Fibroblast of peridontal ligament (primary cell): ENCODE measurements around the gene DCC.
"Not testable (repeated sequence)": the region's sequence is repeated elsewhere in the genome, so short reads cannot be mapped to it uniquely, and the experiment has no call there.

Experiments used
- DNase-seq: peaks from one replicate; pipeline ENCODE4 v3.0.0-alpha.2; 2010; ENCODE audit errors: extremely low read depth

DCC gene

DNA sequence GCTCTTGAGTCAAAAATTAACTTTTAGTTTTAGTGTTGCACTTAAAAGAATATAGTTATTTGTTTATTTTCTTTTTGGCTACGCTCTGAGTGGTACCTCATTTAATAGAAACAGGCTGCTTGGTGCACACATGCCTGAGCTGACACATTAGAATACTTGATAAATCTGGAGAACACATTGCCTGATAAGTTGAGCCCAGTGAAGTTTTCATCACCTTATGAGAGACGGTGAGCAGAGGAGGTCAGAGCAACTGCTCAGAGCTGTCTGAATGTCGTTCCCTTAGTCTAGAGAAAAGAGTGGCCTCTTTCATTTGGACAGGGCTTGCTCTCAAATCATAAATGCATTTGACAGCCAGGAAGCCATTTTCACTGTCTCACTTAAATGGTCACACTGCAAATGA lies 1168.5 kb downstream of the DCC start:
- DNase-seq: no peak

DNA sequence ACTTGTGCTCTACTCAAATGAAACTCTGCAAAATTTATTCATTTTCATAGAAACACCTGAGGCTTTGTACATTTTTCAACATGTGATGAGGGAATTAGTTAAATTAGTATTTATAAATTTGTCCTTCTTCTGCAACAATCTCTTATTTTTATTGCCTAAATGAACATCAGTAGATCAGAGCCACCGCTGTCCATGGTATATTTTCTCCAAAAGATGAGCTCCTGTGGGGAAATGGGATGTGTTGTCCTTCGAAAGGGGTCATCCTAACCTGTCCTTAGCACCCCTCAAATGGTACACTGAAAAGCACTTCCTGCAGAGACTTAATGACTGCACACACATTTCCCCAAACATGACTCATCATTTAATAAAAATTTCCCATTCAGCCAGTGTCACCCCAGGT lies 1169.9 kb downstream of the DCC start:
- no peak for DNase-seq

DNA sequence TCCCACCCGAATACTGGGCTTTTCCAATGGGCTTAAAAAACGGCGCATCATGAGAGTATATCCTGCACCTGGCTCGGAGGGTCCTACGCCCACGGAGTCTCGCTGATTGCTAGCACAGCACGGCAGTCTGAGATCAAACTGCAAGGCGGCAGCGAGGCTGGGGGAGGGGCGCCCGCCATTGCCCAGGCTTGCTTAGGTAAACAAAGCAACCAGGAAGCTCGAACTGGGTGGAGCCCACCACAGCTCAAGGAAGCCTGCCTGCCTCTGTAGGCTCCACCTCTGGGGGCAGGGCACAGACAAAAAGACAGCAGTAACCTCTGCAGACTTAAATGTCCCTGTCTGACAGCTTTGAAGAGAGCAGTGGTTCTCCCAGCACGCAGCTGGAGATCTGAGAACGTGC lies 1171.7 kb downstream of the DCC start:
- not testable (repeated sequence) for DNase-seq

DNA sequence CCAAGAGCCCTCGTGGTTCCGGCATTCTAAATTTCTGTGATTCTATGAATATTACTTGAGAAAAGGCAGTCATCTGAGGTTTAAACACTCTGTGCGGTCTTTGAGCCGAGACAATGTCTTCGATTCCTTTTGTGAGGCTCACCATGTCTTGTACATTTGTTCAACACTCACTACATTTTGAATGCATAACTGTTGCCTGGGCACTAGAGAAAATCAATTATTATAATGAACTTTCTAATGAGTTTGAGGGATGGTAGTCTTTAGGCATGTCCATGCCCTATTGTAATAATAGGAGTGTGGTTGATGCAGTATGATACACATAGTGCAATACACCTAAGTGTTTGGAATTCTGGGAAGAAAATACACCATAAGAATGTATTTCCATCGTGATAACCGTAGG lies 1181.1 kb downstream of the DCC start:
- no peak for DNase-seq

DNA sequence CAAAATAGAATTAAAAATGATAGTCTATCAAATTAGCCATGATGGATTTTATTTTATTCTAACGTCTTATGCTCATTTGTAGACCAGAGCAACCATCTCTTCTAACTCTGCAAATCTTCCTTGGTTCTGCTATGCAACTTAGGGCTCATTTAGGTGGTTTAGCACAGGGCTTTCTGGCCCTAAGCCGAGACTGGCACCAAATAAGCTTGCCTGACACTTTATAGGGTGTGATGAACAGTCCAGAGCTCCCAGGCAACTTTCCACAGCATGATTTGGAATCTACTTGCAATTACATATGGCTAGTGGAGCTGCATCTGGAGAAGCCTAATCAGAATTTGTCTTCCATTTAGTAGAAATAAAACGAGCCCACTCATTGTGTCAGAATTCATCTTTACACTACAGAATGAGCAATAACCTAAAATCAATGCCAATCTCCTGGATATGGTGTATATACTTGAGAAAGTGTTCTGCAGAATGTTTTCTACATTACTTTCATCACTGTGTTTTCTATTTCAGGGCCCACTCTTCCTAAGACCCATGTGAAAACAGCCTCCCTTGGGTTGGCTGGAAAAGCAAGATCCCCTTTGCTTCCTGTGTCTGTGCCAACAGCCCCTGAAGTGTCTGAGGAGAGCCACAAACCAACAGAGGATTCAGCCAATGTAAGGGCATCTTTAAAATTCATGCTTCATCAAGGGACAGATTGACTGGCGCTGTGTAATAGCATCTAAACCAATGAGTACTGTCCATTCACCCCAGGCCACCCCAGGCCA lies 1186.3 kb downstream of the DCC start:
- DNase-seq: no peak

DNA sequence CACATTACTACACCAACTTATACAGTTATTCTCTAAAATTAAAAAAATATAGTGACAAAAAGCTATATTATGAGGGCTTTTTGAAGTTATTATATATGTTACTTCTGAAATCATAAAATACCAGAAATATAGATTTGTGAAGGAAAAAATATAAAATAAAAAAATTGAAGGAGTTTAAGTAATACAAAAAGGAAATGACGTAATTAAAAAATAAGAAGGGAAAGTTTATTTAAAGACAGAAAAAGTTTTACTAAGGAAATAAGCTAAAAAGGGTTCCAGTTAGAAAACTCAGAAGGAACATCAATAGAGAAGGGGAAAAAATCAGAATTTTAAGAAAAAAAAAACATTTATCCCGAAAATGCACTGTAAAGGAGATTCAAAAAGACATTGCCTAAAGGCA lies 1187.4 kb downstream of the DCC start:
- no peak for DNase-seq

DNA sequence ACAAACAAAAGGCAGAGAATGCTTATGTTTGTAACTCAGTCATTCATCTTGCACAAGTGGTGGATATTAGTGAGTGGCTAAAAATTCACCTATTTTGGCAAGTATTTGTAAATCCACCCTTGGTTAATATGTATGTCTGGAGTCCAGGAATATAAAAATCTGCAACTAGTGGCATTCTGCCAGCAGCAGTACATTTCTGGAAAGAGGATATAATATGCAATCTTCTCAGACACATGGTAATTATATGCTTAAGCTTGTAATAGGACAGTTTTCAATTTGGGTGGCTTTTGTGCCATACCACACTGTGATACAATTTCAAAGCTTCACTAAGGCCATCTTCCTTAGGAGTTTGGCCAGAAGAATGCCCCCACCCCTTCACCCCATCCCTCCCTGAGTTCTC lies 1191.2 kb downstream of the DCC start:
- no peak for DNase-seq

DNA sequence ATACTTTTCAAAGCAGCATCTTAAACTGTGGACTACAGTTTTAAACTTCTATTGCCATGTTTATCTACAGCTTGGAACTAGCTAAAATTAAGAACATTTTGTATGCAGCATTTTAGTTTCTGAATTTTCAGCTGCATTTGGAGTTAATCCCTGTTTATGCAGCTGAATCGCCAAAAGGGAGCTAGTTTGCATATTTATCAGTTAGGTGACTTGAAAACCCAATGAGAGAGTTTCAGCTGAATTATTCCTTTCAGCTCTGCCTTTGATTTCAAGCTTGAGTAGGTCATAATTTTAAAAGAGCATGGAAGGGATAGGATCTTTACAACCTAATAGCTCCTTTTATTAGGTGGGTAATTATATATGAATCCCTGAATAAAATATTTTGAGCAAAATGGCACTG lies 1191.9 kb downstream of the DCC start:
- DNase-seq: no peak

DNA sequence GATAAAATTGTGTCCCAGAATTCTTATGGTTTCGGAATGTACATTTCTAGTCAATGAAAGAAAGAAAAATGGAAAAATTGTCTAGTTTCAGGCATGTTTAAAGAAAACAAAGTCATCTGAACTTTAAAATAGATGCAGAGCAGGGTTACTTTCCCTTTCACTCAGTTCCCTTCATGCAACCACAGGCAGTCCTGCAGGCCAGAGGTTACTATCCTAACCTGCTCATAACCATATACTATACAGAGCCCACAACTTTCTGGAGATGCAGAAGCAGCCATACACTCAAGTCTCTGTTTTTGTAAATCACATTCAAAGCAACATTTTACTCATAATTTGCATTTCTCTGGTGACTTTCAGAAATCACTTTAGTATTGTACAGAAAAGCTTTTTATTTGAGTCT lies 1194.2 kb downstream of the DCC start:
- no peak for DNase-seq

DNA sequence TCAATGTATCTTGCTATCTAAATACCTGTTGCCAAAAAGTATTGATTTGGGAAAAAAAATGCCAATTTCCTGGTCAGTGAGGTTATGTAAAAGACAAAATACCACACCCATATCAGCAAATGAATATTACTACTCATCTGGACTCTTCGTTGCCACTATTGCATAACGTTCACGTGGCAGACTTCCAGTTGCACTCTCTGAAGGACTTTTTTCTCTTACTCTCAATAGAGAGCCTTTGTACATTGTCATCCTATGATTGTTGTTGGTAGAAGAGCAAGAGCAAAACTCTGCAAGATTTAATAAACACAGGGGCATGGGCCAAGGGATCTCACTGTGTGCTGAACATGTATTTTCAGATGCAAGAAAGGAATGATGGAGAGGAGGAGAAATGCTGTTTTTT lies 1194.7 kb downstream of the DCC start:
- DNase-seq: no peak

DNA sequence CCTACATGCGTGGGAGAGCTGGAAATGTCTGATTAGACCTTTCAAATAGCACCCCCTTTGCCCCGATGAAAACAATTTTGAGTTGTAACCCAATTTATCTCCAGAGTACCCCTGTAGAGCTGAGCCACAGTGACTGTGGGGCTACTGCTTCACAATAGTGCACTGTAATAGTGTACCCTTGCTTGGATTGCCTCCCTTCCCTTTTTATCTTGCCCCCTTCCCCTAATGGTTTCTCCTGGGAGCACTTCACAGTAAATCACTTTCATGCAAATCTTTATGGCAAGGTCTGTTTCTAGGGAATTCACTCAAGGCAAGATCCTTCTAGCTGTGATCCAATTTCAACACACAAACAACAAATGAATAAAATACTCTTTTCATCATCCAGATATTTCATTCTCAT lies 1196.9 kb downstream of the DCC start:
- DNase-seq: no peak

DNA sequence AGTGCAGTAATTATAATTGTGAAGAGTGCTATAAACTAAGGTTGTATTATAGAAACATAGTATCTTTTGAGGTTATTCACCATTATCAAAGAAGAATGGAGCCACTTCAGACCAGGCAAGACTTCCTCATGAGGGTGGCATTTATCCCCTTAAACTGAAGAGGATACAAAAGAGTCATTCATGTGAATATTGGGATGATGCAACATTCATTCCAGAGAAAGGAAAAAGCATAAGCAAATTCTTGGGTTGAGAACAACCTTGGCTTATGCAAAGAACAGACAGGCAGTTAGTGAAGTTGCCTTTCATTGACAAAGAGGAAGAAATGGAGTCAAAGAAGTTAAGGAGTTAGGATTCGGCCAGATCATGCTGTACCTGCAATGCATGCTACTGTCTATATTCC lies 1201.9 kb downstream of the DCC start:
- DNase-seq: no peak

DNA sequence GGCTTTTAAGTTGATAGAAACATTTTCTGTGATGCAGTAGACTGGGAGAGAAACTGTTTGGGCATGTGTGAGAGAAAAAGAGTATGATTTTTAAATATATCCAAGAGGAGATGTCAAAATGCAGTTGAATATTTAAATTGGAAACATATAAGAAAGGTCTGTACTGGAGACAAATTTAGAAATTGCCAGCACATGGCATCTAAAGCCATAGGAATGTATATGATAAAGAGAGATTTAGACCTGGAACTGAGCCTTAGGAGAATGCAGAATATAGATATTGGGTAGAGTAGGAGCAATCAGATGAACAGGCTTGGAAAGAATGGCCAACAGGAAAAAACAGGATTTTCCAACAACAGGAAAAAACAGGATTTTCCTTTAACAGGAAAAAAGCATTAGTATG lies 1203.7 kb downstream of the DCC start:
- no peak for DNase-seq

DNA sequence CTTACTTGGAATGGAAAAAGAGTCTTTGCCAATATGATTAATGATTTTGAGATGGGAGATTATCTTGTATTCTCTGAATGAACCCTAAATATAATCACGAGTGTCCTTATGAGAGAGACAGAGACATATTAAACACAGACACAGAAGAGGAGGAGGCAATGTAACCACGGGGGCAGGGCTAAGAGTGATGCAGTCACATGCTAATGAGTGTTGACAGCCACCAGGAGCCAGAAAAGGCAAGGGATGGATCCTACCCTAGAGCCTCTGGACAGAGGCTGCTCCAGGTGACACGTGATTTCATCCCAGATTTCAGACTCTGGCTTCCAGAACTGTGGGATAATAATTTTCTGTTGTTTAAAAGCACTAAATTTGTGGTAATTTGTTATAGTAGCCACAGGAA lies 1204.9 kb downstream of the DCC start:
- no peak for DNase-seq

DNA sequence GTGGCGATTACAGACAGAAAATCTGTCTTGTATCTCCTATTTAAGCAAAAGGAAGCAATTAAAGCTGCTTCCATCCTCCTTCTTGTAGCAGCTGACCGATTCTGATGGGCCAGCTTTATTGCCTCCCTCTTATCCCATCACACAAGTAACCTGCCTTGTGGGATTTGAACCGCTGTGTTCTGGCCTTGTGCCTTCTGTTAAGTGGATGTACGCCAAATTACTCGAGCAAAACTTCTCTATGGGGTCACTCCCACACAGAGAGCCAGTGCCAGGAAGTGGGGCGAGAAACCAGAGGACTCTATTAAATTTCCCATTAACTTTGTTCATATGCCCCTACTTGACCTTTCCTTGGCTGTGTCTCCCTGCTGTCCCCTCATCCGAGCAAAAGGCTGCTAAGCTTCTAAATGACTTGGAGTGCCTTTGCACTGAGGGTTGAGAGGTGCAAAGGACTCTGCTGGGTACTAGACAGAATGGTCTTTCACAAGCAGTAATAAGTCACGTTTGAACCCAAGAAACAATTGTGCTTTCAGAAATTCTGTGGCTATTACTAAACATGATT lies 1212.0 kb downstream of the DCC start:
- no peak for DNase-seq

DNA sequence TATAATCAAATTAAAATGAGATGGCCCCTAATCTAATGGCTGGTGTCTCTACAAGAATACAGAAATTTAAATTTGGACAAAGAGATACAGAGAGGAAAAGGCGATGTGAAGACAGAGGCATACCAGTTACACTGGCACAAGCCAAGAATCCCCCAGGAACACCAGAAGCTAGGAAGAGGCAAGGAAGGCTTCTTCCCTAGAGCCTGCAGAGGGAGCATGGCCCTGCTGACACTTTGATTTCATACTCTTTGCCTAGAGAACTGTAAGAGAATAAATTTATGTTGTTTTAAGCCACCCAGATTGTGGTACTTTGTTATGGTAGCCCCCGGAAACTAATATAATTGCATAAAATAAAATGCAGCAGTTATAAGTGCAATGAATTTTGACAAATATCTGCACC lies 1213.0 kb downstream of the DCC start:
- no peak for DNase-seq

DNA sequence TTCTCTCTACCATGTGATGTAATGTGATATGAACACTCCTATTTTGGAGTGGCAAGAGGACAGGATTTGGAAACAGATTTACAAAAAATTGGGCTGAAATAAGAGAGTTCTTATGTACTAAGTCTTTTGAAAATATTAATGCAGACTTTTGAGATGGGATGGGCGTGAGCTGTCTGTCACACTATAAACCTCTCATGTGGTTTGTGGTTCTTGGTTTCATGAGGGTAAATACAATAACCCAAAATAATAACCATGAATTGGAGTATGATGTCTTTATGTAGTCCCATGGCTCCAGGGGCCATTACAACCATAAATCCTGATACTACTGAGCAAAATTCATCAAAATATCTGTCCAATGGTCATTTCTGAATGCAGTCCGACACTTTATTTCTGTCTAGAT lies 1216.5 kb downstream of the DCC start:
- DNase-seq: no peak

DNA sequence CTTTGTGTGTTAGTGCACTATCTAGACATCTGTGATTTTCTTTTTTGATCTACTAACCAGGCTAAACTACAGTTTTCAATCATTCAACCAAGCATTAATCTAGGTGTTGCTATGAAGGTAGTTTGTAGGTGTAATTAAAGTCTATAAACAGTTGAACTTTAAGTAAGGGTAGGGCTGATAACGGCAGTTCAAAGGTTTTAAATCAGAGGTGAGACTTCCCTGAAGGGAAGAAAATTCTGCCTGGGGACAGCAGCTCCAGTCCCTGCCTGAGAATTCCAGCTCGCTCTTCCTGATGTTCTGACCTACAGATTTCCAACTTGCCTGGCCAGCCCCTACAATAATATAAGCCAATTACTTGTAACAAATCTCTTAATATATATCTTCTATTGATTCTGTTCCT lies 1220.5 kb downstream of the DCC start:
- no peak for DNase-seq

DNA sequence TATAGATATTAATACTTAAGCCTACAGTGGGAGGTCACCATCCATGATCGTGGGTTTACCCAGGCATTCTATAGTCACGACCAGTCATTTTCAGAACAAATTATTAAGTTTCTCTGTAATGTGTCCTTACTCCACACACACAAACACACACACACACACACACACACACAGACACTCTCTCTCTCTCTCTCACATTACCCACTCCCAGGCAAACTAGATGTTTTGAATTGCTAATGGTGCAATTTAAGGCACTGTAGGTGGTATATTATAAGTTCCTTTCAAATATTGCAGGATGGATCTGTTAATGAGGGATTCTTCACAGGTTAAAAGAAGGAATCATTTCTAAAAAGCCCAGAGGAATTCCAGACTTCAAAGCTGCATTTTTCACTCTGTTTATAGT lies 1226.6 kb downstream of the DCC start:
- no peak for DNase-seq

DNA sequence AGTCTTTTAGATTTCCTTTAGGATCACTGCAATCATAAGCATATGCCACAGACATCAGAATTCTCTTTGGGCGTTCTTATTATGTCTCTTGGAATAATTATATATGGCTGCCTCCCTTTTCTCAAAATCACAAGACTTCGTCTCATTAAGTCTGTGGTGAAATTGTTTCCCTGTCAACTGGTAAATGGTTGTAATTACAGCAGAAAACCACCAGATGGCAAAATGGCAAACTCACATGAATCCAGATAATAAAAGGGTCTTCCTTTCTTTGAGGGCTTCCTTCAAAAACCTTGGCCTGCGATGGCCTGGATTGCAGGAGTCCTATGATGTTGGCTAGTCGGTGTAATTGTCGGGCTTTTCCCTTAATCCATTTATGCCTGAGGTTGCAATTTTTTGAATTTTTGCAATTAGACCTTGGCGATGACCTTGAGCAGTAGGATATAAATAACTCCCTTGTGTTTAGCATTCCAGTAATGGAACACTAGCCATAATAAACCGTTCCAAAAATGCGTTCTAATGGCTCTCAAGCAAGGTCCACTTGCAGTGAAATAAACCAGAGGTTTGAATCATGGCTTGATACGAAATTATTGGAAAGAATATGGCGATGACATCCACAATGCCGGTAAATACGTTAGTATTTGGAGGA lies 1228.1 kb downstream of the DCC start:
- DNase-seq: peak; percentile 65
